Measurements from ENCODE around the gene CTTN. TPM values are rescaled to one million over a fixed set of nuclear protein-coding genes. Genes with fewer than 3 reads are reported as not detected.

CTTN gene
- total and polyA plus RNA-seq, 8 donors = 68.7 to 130 (median 87.6) TPM

DNA sequence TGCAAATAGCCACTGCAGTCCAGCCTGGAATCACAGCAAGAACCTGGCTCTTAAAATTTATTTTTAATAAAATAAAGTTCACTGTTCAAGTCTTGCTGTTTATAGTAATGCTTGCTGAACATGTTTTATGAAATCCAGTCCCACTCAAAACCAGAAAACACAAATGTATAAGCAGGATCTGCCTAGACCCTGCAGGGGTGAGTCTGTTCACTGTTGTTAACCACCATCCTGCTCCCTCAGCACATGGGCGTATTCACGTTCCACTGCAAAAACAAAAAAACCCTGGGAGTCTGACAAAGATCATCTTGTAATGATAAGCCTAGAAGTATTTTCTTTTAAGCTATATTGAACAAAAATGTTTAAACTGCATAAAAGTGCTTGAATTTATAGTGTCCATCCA lies 45.0 kb upstream of the CTTN start:
- intact Hi-C loops (cut with DNase I) = no loop called here
- H3K4me1 ChIP-seq = no peaks in the 10 kb centered on the region
- DNase-seq (no peak), ATAC-seq (no peak), FAIRE-seq (no peak)
- 94 to 99% methylated on average over 2 of the region's 2 CpGs for WGBS, 2 donors
- TF ChIP-seq CTCF (IDR thresholded peaks at IDR 0.05) = no peak
- no peak overlapping the region for H3K27ac ChIP-seq
- H3K36me3 ChIP-seq = peaks cover 0 to 34% (median 9%) of the 10 kb centered on the region in 3 donors
- no peak overlapping the region for H3K4me3 ChIP-seq
- no peaks in the 10 kb centered on the region for H3K9me3 ChIP-seq
- no peaks in the 10 kb centered on the region for H3K27me3 ChIP-seq

DNA sequence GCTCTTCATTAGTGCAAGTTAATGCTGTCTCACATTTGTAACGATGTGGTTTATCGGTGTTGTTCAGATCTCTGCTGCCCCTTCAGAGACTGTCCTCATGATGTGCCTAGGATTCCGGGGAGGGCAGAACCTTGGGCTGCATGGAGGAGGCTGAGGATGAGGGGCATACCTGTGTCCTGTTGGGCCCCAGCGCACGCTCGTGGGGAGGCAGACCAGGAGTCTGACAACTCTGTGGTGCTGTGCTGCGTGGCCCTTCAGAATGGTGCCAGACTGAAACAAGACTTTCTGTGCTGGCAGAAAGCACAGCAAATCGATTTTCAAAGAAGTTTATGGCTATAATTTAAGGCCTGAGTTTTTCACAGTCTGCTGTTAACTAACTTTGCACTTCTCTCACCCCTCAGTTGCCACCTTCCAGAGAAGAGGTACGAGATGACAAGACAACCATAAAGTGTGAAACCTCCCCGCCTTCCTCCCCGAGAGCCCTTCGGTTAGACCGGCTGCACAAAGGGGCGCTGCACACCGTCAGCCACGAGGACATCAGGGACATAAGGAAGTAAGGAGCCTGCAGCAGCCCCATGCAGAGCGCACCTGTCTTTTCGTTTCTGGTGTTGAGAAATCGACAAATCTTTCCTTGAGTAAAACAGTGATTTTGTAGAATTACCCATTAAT lies 44.3 kb upstream of the CTTN start:
- H3K4me1 ChIP-seq = no peaks in the 10 kb centered on the region
- no peak for ATAC-seq
- DNase-seq = no peak
- H3K4me3 ChIP-seq = no peak overlapping the region
- H3K9me3 ChIP-seq = no peaks in the 10 kb centered on the region
- TF ChIP-seq CTCF (IDR thresholded peaks at IDR 0.05) = no peak
- no peak for FAIRE-seq
- no peak overlapping the region for H3K27ac ChIP-seq
- no peaks in the 10 kb centered on the region for H3K27me3 ChIP-seq
- peaks cover 0 to 30% (median 9%) of the 10 kb centered on the region in 3 donors for H3K36me3 ChIP-seq
- intact Hi-C loops (cut with DNase I) = no loop called here
- WGBS, 2 donors = 94 to 95% methylated on average over 19 of the region's 19 CpGs

DNA sequence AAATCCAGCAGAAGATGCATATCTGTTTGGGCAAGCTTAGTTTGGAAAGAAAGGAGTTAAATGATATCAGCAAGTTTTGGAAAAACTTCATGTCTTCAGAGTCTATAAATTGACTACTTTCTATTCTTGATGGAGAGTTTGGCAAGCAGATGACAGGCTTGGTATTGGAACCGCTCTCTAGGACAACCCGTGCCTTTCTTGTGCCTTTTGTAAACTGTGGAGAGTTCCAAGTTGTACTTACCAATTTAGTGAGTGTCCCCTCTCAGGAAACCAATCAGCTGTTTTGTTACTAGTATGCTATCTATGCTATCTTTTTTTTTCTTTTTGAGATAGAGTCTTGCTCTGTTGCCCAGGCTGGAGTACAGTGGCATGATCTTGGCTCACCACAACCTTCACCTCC lies 43.7 kb upstream of the CTTN start:
- intact Hi-C loops (cut with DNase I) = no loop called here
- Histone ChIP-seq H3K9me3 (no peaks in the 10 kb centered on the region), H3K27me3 (no peaks in the 10 kb centered on the region), H3K36me3 (peaks cover 0 to 33% (median 9%) of the 10 kb centered on the region in 3 donors), H3K27ac (no peak overlapping the region), H3K4me3 (no peak overlapping the region), H3K4me1 (no peaks in the 10 kb centered on the region)
- no peak for DNase-seq
- no peak for FAIRE-seq
- TF ChIP-seq CTCF (IDR thresholded peaks at IDR 0.05) = no peak
- ATAC-seq = no peak
- 93% methylated on average over 2 of the region's 2 CpGs for WGBS, 2 donors

DNA sequence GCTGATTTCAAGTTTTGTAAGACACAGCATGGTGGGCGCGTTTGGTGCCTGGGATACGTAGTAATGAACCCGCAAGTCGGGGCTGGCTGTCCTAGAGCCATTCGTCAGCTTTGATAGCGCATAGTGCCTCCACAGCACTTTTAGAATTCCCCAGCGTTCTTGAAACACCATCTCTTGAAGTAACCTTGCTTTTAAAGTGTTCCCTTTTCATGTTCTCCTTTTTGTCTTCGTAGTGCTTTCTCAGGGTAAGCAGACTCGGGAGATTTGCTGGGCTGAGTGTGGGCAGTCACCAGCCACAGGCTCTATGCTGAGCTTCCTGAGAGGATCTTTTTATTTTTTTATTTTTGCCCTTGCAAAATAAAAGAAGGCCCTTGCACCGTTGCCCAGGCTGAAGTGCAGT lies 39.6 kb upstream of the CTTN start:
- H3K36me3 ChIP-seq = peaks cover 0 to 53% (median 17%) of the 10 kb centered on the region in 3 donors
- ATAC-seq = peak in 2 of 4 donors; percentile 54 to 63
- WGBS, 2 donors = 89 to 95% methylated on average over 11 of the region's 11 CpGs
- FAIRE-seq = no peak
- TF ChIP-seq CTCF (IDR thresholded peaks at IDR 0.05) = no peak
- no peaks in the 10 kb centered on the region for H3K27me3 ChIP-seq
- intact Hi-C loops (cut with DNase I) = no loop called here
- no peak overlapping the region for H3K4me3 ChIP-seq
- no peaks in the 10 kb centered on the region for H3K9me3 ChIP-seq
- H3K4me1 ChIP-seq = no peaks in the 10 kb centered on the region
- H3K27ac ChIP-seq = no peak overlapping the region
- DNase-seq = no peak

DNA sequence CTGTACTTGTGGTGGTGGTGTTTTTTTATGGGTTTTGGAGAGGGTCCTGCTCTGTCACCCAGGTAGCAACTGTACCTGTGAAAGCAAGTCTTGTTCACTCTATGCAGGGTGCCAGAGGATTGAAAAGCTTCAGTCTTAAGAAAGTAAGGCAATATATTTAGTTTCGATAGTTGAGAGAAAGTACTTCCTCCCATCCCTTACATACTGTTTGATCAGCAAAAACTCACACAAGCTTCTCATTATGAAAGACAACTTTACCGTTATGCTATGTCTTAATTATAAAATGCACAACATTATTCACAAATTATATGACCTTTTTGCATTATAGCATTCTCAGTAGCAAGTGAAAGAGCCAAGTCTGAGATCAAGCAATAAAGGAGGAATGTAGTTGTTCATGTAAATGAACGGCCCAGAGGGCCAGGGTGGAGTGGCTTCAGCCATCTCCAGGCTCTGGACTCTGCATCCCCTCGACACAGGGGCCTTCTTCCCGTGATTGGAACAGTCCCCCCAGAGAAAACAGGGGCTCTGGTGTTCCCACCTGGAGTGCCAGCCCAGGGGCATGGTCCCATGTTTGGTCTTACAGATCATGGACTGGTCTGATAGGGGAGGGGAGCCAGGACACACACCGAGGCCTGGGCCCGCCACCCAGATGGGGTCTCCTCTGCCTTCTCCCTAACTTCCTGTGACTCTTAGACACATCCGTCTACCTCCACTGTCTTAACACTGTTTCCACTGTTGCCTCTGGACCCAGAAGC lies 38.7 kb upstream of the CTTN start:
- peaks cover 0 to 47% (median 17%) of the 10 kb centered on the region in 3 donors for H3K36me3 ChIP-seq

More for the DNA sequence above, 38.7 kb upstream of the CTTN start:
- Histone ChIP-seq H3K27me3 (no peaks in the 10 kb centered on the region), H3K27ac (no peak overlapping the region), H3K4me3 (no peak overlapping the region), H3K9me3 (no peaks in the 10 kb centered on the region), H3K4me1 (no peaks in the 10 kb centered on the region)
- WGBS, 2 donors = 95 to 96% methylated on average over 8 of the region's 8 CpGs
- no peak for DNase-seq
- no peak for ATAC-seq
- intact Hi-C loops (cut with DNase I) = no loop called here
- FAIRE-seq = no peak
- no peak for TF ChIP-seq CTCF (IDR thresholded peaks at IDR 0.05)
